Stimulated activated memory B cell treated with anti-CD40 and anti-IgM and Interleukin-4, amounts not matched to agents 10 μg/mL and 1 μg/mL and 100 μg/mL, for 72 hours (primary cell): ENCODE measurements around the gene SCARB1.

ENCODE experiments used
- ATAC-seq: fragments of 150-1000 bp; cut with Tn5 transposase; 2 replicates; pipeline ENCODE4 v1.10.0; 2021
- H3K27ac Mint-ChIP-seq: one replicate; pipeline ENCODE4 v1.8.0; 2022; ENCODE audit warnings: mild to moderate bottlenecking, mixed read lengths
- H3K27me3 Mint-ChIP-seq: one replicate; pipeline ENCODE4 v1.8.0; 2022; ENCODE audit warnings: mixed read lengths
- H3K36me3 Mint-ChIP-seq: one replicate; pipeline ENCODE4 v1.8.0; 2022; ENCODE audit warnings: mixed read lengths
- H3K4me1 Mint-ChIP-seq: one replicate; pipeline ENCODE4 v1.8.0; 2022; ENCODE audit warnings: mixed read lengths
- H3K4me3 Mint-ChIP-seq: one replicate; pipeline ENCODE4 v1.8.0; 2022; ENCODE audit warnings: mild to moderate bottlenecking, moderate library complexity, mixed read lengths
- H3K9me3 Mint-ChIP-seq: one replicate; pipeline ENCODE4 v1.8.0; 2022; ENCODE audit warnings: mixed read lengths

The SCARB1 gene

GRCh38 chr12:124842073-124842749 lies 21.5 kb downstream of the SCARB1 start:
- Mint-ChIP-seq H3K9me3 (no peaks in the 10 kb centered on the region), H3K27me3 (no peaks in the 10 kb centered on the region), H3K36me3 (peaks cover 44% of the 10 kb centered on the region), H3K27ac (no peak overlapping the region), H3K4me3 (no peak overlapping the region), H3K4me1 (peaks cover 19% of the 10 kb centered on the region)
- ATAC-seq = no peak

- Mint-ChIP-seq H3K27me3 (no peaks in the 10 kb centered on the region), H3K36me3 (peaks cover 37% of the 10 kb centered on the region), H3K27ac (no peak overlapping the region), H3K4me1 (peaks cover 22% of the 10 kb centered on the region), H3K4me3 (no peak overlapping the region), H3K9me3 (no peaks in the 10 kb centered on the region)
- ATAC-seq = no peak
Measured at GRCh38 chr12:124841558-124841945, 22.1 kb downstream of the SCARB1 start.

GRCh38 chr12:124837958-124838803 lies 25.5 kb downstream of the SCARB1 start:
- no peak for ATAC-seq
- no peak overlapping the region for H3K4me3 Mint-ChIP-seq
- no peaks in the 10 kb centered on the region for H3K27me3 Mint-ChIP-seq
- H3K27ac Mint-ChIP-seq = no peak overlapping the region
- H3K36me3 Mint-ChIP-seq = peaks cover 28% of the 10 kb centered on the region
- H3K9me3 Mint-ChIP-seq = no peaks in the 10 kb centered on the region
- peaks cover 15% of the 10 kb centered on the region for H3K4me1 Mint-ChIP-seq

- Mint-ChIP-seq H3K4me3 (no peak overlapping the region), H3K4me1 (peaks cover 7% of the 10 kb centered on the region), H3K27me3 (no peaks in the 10 kb centered on the region), H3K9me3 (no peaks in the 10 kb centered on the region), H3K27ac (peak overlapping the region; percentile 20), H3K36me3 (peaks cover 22% of the 10 kb centered on the region)
- ATAC-seq = no peak
Measured at GRCh38 chr12:124837249-124837897, 26.3 kb downstream of the SCARB1 start.

- Mint-ChIP-seq H3K4me1 (peaks cover 6% of the 10 kb centered on the region), H3K27me3 (no peaks in the 10 kb centered on the region), H3K36me3 (peaks cover 15% of the 10 kb centered on the region), H3K4me3 (no peak overlapping the region), H3K9me3 (no peaks in the 10 kb centered on the region), H3K27ac (peak overlapping the region; percentile 20)
- ATAC-seq = no peak
Measured at GRCh38 chr12:124836759-124837158, 26.9 kb downstream of the SCARB1 start.

GRCh38 chr12:124835656-124836410 lies 27.8 kb downstream of the SCARB1 start:
- Mint-ChIP-seq H3K36me3 (peaks cover 10% of the 10 kb centered on the region), H3K9me3 (no peaks in the 10 kb centered on the region), H3K4me1 (peaks cover 6% of the 10 kb centered on the region), H3K4me3 (no peak overlapping the region), H3K27ac (no peak overlapping the region), H3K27me3 (no peaks in the 10 kb centered on the region)
- ATAC-seq = no peak

GRCh38 chr12:124834822-124835221 lies 28.8 kb downstream of the SCARB1 start:
- Mint-ChIP-seq H3K9me3 (peaks cover under 1% of the 10 kb centered on the region), H3K27ac (no peak overlapping the region), H3K4me1 (peaks cover 6% of the 10 kb centered on the region), H3K4me3 (no peak overlapping the region), H3K27me3 (no peaks in the 10 kb centered on the region), H3K36me3 (peaks cover 7% of the 10 kb centered on the region)
- ATAC-seq = no peak

GRCh38 chr12:124833693-124834122 lies 30.0 kb downstream of the SCARB1 start:
- no peak for ATAC-seq
- Mint-ChIP-seq H3K27ac (no peak overlapping the region), H3K4me1 (peaks cover 15% of the 10 kb centered on the region), H3K4me3 (no peak overlapping the region), H3K36me3 (peaks cover 11% of the 10 kb centered on the region), H3K27me3 (no peaks in the 10 kb centered on the region), H3K9me3 (peaks cover 5% of the 10 kb centered on the region)

GRCh38 chr12:124832856-124833255 lies 30.8 kb downstream of the SCARB1 start:
- Mint-ChIP-seq H3K27me3 (no peaks in the 10 kb centered on the region), H3K9me3 (peaks cover 5% of the 10 kb centered on the region), H3K4me3 (no peak overlapping the region), H3K4me1 (peaks cover 24% of the 10 kb centered on the region), H3K27ac (no peak overlapping the region), H3K36me3 (peaks cover 11% of the 10 kb centered on the region)
- ATAC-seq = no peak

GRCh38 chr12:124831590-124831989 lies 32.1 kb downstream of the SCARB1 start:
- Mint-ChIP-seq H3K27me3 (no peaks in the 10 kb centered on the region), H3K27ac (no peak overlapping the region), H3K36me3 (peaks cover 11% of the 10 kb centered on the region), H3K9me3 (peaks cover 5% of the 10 kb centered on the region), H3K4me1 (peaks cover 21% of the 10 kb centered on the region), H3K4me3 (no peak overlapping the region)
- ATAC-seq = no peak

- Mint-ChIP-seq H3K27me3 (no peaks in the 10 kb centered on the region), H3K4me3 (no peak overlapping the region), H3K36me3 (peaks cover 11% of the 10 kb centered on the region), H3K9me3 (peaks cover 5% of the 10 kb centered on the region), H3K27ac (no peak overlapping the region), H3K4me1 (peaks cover 21% of the 10 kb centered on the region)
- no peak for ATAC-seq
Measured at GRCh38 chr12:124830306-124830705, 33.4 kb downstream of the SCARB1 start.

GRCh38 chr12:124829708-124830304 lies 33.9 kb downstream of the SCARB1 start:
- ATAC-seq = no peak
- H3K9me3 Mint-ChIP-seq = peaks cover 5% of the 10 kb centered on the region
- H3K4me1 Mint-ChIP-seq = peaks cover 21% of the 10 kb centered on the region
- H3K36me3 Mint-ChIP-seq = peaks cover 11% of the 10 kb centered on the region
- H3K27me3 Mint-ChIP-seq = no peaks in the 10 kb centered on the region
- H3K27ac Mint-ChIP-seq = no peak overlapping the region
- no peak overlapping the region for H3K4me3 Mint-ChIP-seq

GRCh38 chr12:124829008-124829707 lies 34.5 kb downstream of the SCARB1 start:
- Mint-ChIP-seq H3K4me1 (peaks cover 21% of the 10 kb centered on the region), H3K9me3 (peaks cover 5% of the 10 kb centered on the region), H3K4me3 (no peak overlapping the region), H3K27me3 (no peaks in the 10 kb centered on the region), H3K36me3 (peaks cover 11% of the 10 kb centered on the region), H3K27ac (peak overlapping the region; percentile 9)
- ATAC-seq = no peak
